C4-2B (cell line): ENCODE data around the gene TMPRSS6.

ENCODE experiments used
- H3K27ac ChIP-seq: fragments of 450-650 bp; 2 replicates; pipeline ENCODE4 v1.5.1; 2017
- ZFX ChIP-seq: fragments of 450-650 bp; IDR thresholded peaks from 2 replicates; pipeline ENCODE4 v1.6.1; 2017
- TF ChIP-seq, protein P1 (sequence below): fragments of 450-650 bp; conservative IDR thresholded peaks from 2 replicates; pipeline ENCODE4 v1.5.1; 2017; ENCODE audit warnings: mild to moderate bottlenecking

The TMPRSS6 gene

DNA sequence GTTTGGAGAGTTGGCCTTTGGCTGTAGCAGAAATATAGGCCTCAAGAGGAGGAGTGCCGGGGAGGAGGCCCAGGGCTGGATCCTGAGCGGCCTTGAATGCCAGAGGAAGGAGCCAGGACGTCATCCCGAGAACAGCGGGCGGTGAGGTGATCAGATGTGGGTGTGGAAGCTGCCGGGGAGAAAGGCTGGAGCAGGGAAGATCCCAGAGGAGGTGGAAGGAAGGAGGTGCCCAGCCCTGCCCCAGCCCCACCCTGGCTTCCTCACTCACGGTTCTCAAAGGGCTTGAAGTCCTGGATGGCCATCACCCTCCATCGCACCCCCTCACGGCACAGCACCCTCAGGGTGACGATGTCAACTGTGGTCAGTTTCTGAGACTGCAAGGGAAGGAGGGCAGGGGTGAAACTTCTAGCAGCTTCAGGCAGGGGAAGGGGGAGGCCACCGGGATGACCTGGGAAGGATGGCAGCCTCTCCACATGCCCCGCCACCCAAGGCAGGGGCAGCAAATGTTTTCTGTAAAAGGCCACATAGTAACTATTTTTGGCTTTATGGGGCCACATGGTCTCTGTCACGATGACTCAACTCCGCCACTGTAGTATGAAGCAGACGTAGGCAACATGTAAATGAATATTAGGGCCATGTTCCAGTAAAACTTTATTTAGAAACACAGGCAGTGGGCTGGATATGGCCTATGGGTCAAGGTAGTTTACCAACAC, 29.5 kb upstream of the TMPRSS6 start:
- TF ChIP-seq, protein P1, sequence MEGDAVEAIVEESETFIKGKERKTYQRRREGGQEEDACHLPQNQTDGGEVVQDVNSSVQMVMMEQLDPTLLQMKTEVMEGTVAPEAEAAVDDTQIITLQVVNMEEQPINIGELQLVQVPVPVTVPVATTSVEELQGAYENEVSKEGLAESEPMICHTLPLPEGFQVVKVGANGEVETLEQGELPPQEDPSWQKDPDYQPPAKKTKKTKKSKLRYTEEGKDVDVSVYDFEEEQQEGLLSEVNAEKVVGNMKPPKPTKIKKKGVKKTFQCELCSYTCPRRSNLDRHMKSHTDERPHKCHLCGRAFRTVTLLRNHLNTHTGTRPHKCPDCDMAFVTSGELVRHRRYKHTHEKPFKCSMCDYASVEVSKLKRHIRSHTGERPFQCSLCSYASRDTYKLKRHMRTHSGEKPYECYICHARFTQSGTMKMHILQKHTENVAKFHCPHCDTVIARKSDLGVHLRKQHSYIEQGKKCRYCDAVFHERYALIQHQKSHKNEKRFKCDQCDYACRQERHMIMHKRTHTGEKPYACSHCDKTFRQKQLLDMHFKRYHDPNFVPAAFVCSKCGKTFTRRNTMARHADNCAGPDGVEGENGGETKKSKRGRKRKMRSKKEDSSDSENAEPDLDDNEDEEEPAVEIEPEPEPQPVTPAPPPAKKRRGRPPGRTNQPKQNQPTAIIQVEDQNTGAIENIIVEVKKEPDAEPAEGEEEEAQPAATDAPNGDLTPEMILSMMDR, result no peak
- TF ChIP-seq ZFX, result no peak

DNA sequence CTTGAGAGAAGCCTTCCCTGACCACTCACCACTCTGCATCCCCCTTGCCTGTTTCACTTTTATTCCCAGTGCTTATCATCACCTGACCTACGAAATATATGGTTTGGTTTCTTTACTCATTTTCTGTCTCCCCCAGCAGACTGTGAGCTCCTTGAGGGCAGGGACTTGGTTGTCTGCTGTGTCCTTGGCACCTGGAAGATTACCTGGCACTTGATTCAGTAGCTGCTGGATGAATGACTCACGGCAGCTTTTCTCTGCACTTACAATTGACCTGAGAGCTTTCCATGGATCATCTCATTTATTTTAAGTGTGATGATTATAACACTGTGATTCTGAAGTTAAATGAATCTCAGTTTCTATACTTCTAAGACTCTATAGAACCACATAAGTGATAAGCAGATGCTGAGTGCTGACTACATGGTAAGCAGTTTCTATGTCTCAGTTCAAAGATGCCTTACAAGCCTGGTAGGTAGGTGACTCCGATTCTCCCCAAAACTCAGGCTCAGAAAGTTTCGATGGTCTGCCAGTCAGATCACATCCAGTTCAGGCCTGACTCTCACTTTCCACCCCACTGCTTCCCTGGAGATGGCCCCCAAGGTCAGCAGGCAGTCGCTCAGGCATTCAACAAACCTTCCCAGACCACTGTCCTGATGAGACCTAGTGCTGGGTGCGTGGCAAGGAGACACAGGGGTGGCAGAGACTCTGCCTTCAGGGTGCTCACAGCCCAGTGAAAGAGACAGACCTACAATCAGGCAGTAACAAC, 28.6 kb upstream of the TMPRSS6 start:
- TF ChIP-seq, protein P1, result no peak
- no peak for TF ChIP-seq ZFX
- no peak overlapping the region for H3K27ac ChIP-seq

More for the DNA sequence above, 29.5 kb upstream of the TMPRSS6 start:
- no peak overlapping the region for H3K27ac ChIP-seq

DNA sequence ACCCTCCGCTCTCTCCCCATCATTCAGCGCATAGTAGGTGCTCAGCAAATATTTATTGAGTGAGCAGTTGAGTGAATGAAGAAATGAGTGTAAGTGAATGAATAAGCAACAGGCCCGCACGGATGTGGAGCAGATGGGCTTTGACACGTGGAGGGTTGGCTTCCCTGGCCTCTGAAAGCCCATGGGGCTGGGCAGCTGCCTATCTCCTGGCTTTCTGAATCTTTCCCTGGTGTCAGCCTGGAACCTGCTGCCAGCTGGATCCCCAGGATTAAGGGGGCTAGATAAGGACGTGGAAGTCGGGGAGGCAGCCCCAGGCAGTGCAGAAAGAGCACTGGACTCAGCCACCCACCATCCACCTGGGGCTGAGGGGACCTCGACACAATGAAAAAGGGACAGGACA, 27.6 kb upstream of the TMPRSS6 start:
- no peak for TF ChIP-seq ZFX
- TF ChIP-seq, protein P1, result no peak
- no peak overlapping the region for H3K27ac ChIP-seq

DNA sequence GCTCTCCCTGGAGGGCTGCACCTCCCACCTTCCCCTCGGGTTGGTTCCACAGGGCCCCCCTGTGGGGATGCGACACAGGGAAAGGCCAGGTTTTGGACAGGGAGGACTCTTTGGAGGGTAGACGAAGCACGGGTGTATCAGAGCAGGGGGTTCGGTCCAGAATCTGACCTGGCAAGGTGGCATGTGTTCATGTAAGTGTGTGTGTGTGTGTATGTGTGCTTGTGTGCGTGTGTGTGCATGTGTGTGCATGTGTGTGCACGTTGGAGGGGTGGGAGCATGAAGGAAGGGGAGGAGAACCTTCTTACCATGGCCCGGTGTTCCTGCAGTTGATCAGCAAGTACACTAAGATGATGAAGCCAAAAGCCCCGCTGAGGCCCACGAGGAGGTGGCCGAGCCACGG, 25.5 kb upstream of the TMPRSS6 start:
- H3K27ac ChIP-seq, result no peak overlapping the region
- no peak for TF ChIP-seq ZFX
- TF ChIP-seq, protein P1, result no peak

DNA sequence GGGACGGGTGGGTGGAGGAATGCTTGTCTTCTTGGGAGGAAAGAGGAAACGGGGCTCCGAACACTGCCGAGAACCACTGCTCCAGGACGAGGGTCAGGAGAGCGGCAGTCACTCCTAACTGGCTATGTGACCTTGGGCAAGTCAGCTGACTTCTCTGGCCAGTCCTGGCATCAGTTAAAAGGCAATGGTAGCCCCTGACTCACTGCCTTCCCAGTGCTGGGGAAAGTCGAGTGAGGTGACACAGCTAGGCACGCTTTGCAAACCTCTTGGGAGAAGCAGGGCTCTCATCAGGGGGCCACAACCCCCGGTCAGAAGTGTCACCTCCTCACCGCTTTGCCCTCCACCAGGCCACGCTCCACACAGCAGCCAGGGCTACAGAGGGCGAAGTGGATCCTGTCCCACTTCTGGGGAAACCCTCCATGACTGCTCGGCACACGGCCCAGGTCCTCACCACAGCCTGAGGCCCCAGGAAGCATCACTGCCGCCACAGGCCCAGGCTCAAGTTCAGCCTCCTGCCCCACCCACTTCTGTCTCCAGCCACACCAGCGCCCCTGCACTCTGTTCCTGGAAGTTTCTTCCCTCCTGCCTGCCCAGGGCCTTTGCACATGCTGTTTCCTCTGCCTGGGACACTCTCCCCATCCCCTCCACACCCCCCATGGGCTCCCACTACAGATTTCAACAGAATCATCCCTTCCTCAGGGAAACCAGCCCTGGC, 23.9 kb upstream of the TMPRSS6 start:
- TF ChIP-seq ZFX, result no peak
- TF ChIP-seq, protein P1, result no peak
- H3K27ac ChIP-seq, result no peak overlapping the region

DNA sequence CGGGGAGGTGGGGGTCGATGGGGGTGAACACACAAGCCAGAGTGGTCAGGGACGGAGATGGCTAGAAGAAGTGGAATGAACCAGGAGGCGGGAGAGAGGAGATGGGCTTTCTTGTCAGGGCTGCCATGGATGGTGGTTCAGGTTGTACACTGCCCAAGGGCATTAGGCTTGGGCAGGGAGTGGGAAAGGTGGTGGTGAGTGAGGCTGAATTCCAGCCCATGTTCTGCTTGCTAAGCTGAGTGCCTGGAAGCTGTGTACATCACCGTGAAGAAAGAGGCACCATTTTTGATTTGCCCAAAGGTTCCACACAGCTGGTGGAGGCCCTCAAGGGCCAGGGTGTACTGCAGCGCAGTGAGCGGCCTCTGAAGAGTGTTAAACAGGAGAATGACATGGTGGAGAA, 23.3 kb upstream of the TMPRSS6 start:
- TF ChIP-seq, protein P1, result no peak
- TF ChIP-seq ZFX, result no peak

More for the DNA sequence above, 23.3 kb upstream of the TMPRSS6 start:
- no peak overlapping the region for H3K27ac ChIP-seq
